Measurements from ENCODE around the gene RBM6.

DNA sequence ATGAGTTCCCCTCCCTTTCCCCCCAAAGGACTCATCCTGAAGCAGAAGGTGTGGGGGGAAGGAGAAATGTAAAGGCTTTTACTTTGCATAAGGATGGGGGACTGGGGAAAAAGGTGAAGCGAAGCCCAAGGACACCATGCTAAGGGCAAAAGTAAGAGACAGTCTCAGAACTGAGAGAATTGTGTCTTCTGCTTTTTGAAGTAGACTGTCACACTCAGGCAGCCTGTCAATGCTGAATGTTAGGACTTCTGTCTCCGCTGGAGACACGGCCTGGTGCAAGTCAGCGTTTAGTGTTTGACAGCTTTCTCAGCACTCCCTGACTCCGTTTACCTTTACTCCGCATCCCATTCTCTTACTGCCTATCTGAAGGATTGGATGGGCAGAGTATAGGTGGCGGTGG is 162.6 kb downstream of the RBM6 start:
- TF ChIP-seq, protein P1, sequence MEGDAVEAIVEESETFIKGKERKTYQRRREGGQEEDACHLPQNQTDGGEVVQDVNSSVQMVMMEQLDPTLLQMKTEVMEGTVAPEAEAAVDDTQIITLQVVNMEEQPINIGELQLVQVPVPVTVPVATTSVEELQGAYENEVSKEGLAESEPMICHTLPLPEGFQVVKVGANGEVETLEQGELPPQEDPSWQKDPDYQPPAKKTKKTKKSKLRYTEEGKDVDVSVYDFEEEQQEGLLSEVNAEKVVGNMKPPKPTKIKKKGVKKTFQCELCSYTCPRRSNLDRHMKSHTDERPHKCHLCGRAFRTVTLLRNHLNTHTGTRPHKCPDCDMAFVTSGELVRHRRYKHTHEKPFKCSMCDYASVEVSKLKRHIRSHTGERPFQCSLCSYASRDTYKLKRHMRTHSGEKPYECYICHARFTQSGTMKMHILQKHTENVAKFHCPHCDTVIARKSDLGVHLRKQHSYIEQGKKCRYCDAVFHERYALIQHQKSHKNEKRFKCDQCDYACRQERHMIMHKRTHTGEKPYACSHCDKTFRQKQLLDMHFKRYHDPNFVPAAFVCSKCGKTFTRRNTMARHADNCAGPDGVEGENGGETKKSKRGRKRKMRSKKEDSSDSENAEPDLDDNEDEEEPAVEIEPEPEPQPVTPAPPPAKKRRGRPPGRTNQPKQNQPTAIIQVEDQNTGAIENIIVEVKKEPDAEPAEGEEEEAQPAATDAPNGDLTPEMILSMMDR (conservative IDR thresholded peaks at IDR 0.05; ENCODE audit: low read depth, low read length): no peak
- no peak for TF ChIP-seq POLR2A (IDR thresholded peaks at IDR 0.05; ENCODE audit: low read depth, low read length)
- no peak for TF ChIP-seq NFE2L2 (IDR thresholded peaks at IDR 0.05; ENCODE audit: low read depth, low read length)
- TF ChIP-seq RCOR1 (IDR thresholded peaks at IDR 0.05; ENCODE audit: insufficient replicate concordance, low read length): no peak
- TF ChIP-seq MAZ (IDR thresholded peaks at IDR 0.05; ENCODE audit: borderline replicate concordance, low read depth, low read length): no peak
- no peak for TF ChIP-seq SMC3 (IDR thresholded peaks at IDR 0.05; ENCODE audit: low read depth, low read length)
- no peak for TF ChIP-seq CEBPB (IDR thresholded peaks at IDR 0.05; ENCODE audit: low read depth, low read length)
- no peak for TF ChIP-seq RAD21 (IDR thresholded peaks at IDR 0.05; ENCODE audit: low read length)
- TF ChIP-seq RFX5 (IDR thresholded peaks at IDR 0.05; ENCODE audit: low read depth, low read length): no peak
- TF ChIP-seq, protein P2, sequence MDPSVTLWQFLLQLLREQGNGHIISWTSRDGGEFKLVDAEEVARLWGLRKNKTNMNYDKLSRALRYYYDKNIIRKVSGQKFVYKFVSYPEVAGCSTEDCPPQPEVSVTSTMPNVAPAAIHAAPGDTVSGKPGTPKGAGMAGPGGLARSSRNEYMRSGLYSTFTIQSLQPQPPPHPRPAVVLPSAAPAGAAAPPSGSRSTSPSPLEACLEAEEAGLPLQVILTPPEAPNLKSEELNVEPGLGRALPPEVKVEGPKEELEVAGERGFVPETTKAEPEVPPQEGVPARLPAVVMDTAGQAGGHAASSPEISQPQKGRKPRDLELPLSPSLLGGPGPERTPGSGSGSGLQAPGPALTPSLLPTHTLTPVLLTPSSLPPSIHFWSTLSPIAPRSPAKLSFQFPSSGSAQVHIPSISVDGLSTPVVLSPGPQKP (IDR thresholded peaks at IDR 0.05; ENCODE audit: borderline replicate concordance, low read depth, low read length): no peak
